Activated CD8-positive, alpha-beta memory T cell treated with anti-CD3 and anti-CD28 coated beads for 48 hours (primary cell): ENCODE data around the gene PRDM4.
"Not testable (repeated sequence)": the region's sequence is repeated elsewhere in the genome, so short reads cannot be mapped to it uniquely, and the experiment has no call there.

ENCODE experiments used
- DNase-seq, 3 experiments: peaks; one replicate each; pipeline ENCODE4 v3.0.0-alpha.2; 2020; ENCODE audit warnings: low read depth in 2 of 3, low spot score in 2 of 3

Gene PRDM4

GRCh38 chr12:107774349-107775029 lies 13.6 kb upstream of the PRDM4 start, which contains the start of gene ASCL4:
TSS of gene ASCL4 (plus strand) at chr12:107774704. CDS start at chr12:107775219, 515 bp downstream.
- no peak for DNase-seq

GRCh38 chr12:107767466-107767865 lies 6.5 kb upstream of the PRDM4 start:
- DNase-seq: no peak

GRCh38 chr12:107765316-107765715 lies 4.4 kb upstream of the PRDM4 start:
- no peak for DNase-seq

GRCh38 chr12:107764626-107765025 lies 3.7 kb upstream of the PRDM4 start:
- DNase-seq: no peak

GRCh38 chr12:107762874-107763273 lies 1.9 kb upstream of the PRDM4 start:
- no peak for DNase-seq

- DNase-seq: no peak
These were observed 566 bp upstream of the PRDM4 start for GRCh38 chr12:107761502-107761904.

- peak in 1 of 3 experiments; percentile 10 for DNase-seq
These were observed 629 bp downstream of the PRDM4 start for GRCh38 chr12:107760207-107760808.

GRCh38 chr12:107759410-107759809 lies 1.5 kb downstream of the PRDM4 start:
- DNase-seq: no peak

- no peak for DNase-seq
These were observed 11.9 kb downstream of the PRDM4 start for GRCh38 chr12:107749083-107749482.

- no peak for DNase-seq
These were observed 12.5 kb downstream of the PRDM4 start for GRCh38 chr12:107748472-107748871.

GRCh38 chr12:107736914-107737313 lies 24.0 kb downstream of the PRDM4 start:
- DNase-seq: no peak

- DNase-seq: no peak
These were observed 25.2 kb downstream of the PRDM4 start for GRCh38 chr12:107735763-107736162.

GRCh38 chr12:107734139-107734538 lies 26.8 kb downstream of the PRDM4 start:
- DNase-seq: no peak

- DNase-seq: no peak
These were observed 28.6 kb downstream of the PRDM4 start for GRCh38 chr12:107732365-107732764.

GRCh38 chr12:107731366-107731765 lies 29.6 kb downstream of the PRDM4 start:
- no peak for DNase-seq

GRCh38 chr12:107730618-107731341 lies 30.2 kb downstream of the PRDM4 start:
- no peak for DNase-seq

GRCh38 chr12:107727742-107728141 lies 33.2 kb downstream of the PRDM4 start:
- DNase-seq: not testable (repeated sequence)

GRCh38 chr12:107727327-107727726 lies 33.6 kb downstream of the PRDM4 start:
- DNase-seq: not testable (repeated sequence)

- DNase-seq: no peak
These were observed 42.3 kb downstream of the PRDM4 start for GRCh38 chr12:107718606-107719005.

GRCh38 chr12:107715780-107716179 lies 45.2 kb downstream of the PRDM4 start:
- no peak for DNase-seq

GRCh38 chr12:107705522-107705921 lies 55.4 kb downstream of the PRDM4 start:
- DNase-seq: not testable (repeated sequence)

GRCh38 chr12:107704041-107704440 lies 56.9 kb downstream of the PRDM4 start:
- no peak for DNase-seq
